Mesodermal cell (in vitro differentiated cells): Measurements from ENCODE around the gene COX6A2.

Experiments used
- H3K27ac ChIP-seq: 2 replicates; pipeline ENCODE4 v1.7.0; 2013; ENCODE audit warnings: mild to moderate bottlenecking, low read depth, low read length, moderate library complexity; ENCODE audit not compliant: severe bottlenecking
- H3K36me3 ChIP-seq: 2 replicates; pipeline ENCODE4 v1.7.1; 2013; ENCODE audit warnings: mild to moderate bottlenecking, low read length, moderate library complexity; ENCODE audit not compliant: control insufficient read depth, insufficient read depth
- H3K4me1 ChIP-seq: one replicate; pipeline ENCODE4 v1.7.1; 2013; ENCODE audit warnings: mild to moderate bottlenecking, low read length; ENCODE audit not compliant: insufficient read depth, control insufficient read depth, poor library complexity, severe bottlenecking
- H3K4me3 ChIP-seq: 2 replicates; pipeline ENCODE4 v1.7.0; 2013; ENCODE audit warnings: low read length, control low read depth, mild to moderate bottlenecking; ENCODE audit not compliant: insufficient read depth, poor library complexity, severe bottlenecking; ENCODE audit errors: extremely low read depth
- H3K9me3 ChIP-seq: 2 replicates; pipeline ENCODE4 v1.7.1; 2013; ENCODE audit warnings: mild to moderate bottlenecking, low read length, moderate library complexity; ENCODE audit not compliant: control insufficient read depth
- WGBS, 2 experiments: methylation state at CpG; one replicate each; pipeline ENCODE4 v1.1.5; 2013; ENCODE audit warnings: missing lambda C conversion rate in 2 of 2; ENCODE audit not compliant: insufficient coverage in 2 of 2; 5-methylcytosine and 5-hydroxymethylcytosine counted together

COX6A2 gene

GRCh38 chr16:31407406-31407805 is 20.8 kb downstream of the COX6A2 start:
- H3K36me3 ChIP-seq: no peaks in the 10 kb centered on the region
- no peak overlapping the region for H3K27ac ChIP-seq
- H3K9me3 ChIP-seq: no peaks in the 10 kb centered on the region
- no peak overlapping the region for H3K4me3 ChIP-seq
- 84 to 91% methylated on average over 8 of the region's 8 CpGs for WGBS, 2 experiments
- H3K4me1 ChIP-seq: no peaks in the 10 kb centered on the region

- Histone ChIP-seq H3K4me3 (no peak overlapping the region), H3K36me3 (no peaks in the 10 kb centered on the region), H3K9me3 (peaks cover 4% of the 10 kb centered on the region), H3K4me1 (no peaks in the 10 kb centered on the region), H3K27ac (no peak overlapping the region)
- 85 to 90% methylated on average over 6 of the region's 9 CpGs for WGBS, 2 experiments
These were observed 23.7 kb downstream of the COX6A2 start for GRCh38 chr16:31404353-31405064.

GRCh38 chr16:31403590-31404352 is 24.4 kb downstream of the COX6A2 start:
- no peaks in the 10 kb centered on the region for H3K36me3 ChIP-seq
- 89 to 95% methylated on average over 11 to 15 of the region's 21 CpGs for WGBS, 2 experiments
- peaks cover 4% of the 10 kb centered on the region for H3K9me3 ChIP-seq
- no peaks in the 10 kb centered on the region for H3K4me1 ChIP-seq
- no peak overlapping the region for H3K27ac ChIP-seq
- no peak overlapping the region for H3K4me3 ChIP-seq

GRCh38 chr16:31402687-31403086 is 25.5 kb downstream of the COX6A2 start:
- Histone ChIP-seq H3K4me3 (no peak overlapping the region), H3K9me3 (peaks cover 4% of the 10 kb centered on the region), H3K27ac (no peak overlapping the region), H3K4me1 (no peaks in the 10 kb centered on the region), H3K36me3 (no peaks in the 10 kb centered on the region)
- WGBS, 2 experiments: 80 to 100% methylated on average over 1 of the region's 1 CpG

DNA sequence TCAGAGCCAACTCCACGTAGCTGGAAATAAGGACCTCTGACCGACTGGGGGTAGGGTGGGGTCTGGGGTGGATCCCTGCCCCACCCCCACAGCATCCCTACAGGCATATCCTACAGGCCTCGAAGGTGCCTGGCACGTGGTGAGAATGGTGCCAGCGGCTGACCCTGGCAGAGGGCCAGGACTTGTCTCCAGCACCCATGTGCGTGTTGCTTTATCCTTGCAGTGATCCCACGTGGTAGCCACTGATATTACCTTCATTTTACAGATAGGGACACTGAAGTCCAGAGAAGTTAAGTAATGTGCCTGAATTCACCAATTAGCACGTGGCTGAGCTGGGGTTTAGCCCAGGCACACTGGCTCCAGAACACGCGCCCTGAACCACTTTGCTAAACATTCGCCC is 26.7 kb downstream of the COX6A2 start:
- H3K36me3 ChIP-seq: no peaks in the 10 kb centered on the region
- 91 to 94% methylated on average over 5 to 8 of the region's 11 CpGs for WGBS, 2 experiments
- H3K9me3 ChIP-seq: peaks cover 4% of the 10 kb centered on the region

GRCh38 chr16:31400191-31400590 is 28.0 kb downstream of the COX6A2 start:
- peaks cover 4% of the 10 kb centered on the region for H3K9me3 ChIP-seq
- H3K27ac ChIP-seq: no peak overlapping the region
- H3K36me3 ChIP-seq: no peaks in the 10 kb centered on the region
- no peaks in the 10 kb centered on the region for H3K4me1 ChIP-seq
- 79 to 91% methylated on average over 2 of the region's 2 CpGs for WGBS, 2 experiments
- no peak overlapping the region for H3K4me3 ChIP-seq

More for the DNA sequence above, 26.7 kb downstream of the COX6A2 start:
- Histone ChIP-seq H3K4me1 (no peaks in the 10 kb centered on the region), H3K27ac (no peak overlapping the region), H3K4me3 (no peak overlapping the region)

- no peaks in the 10 kb centered on the region for H3K4me1 ChIP-seq
- no peaks in the 10 kb centered on the region for H3K36me3 ChIP-seq
- WGBS, 2 experiments: 87 to 97% methylated on average over 5 to 8 of the region's 9 CpGs
- no peak overlapping the region for H3K27ac ChIP-seq
- H3K9me3 ChIP-seq: peaks cover 4% of the 10 kb centered on the region
- no peak overlapping the region for H3K4me3 ChIP-seq
These were observed 30.5 kb downstream of the COX6A2 start for GRCh38 chr16:31397701-31398100.

GRCh38 chr16:31397096-31397660 is 31.0 kb downstream of the COX6A2 start:
- WGBS, 2 experiments: 89 to 92% methylated on average over 10 to 13 of the region's 18 CpGs
- Histone ChIP-seq H3K4me1 (no peaks in the 10 kb centered on the region), H3K36me3 (no peaks in the 10 kb centered on the region), H3K27ac (no peak overlapping the region), H3K9me3 (peaks cover 4% of the 10 kb centered on the region), H3K4me3 (no peak overlapping the region)

GRCh38 chr16:31395647-31396046 is 32.5 kb downstream of the COX6A2 start:
- Histone ChIP-seq H3K4me3 (no peak overlapping the region), H3K4me1 (no peaks in the 10 kb centered on the region), H3K27ac (no peak overlapping the region), H3K9me3 (peaks cover 4% of the 10 kb centered on the region), H3K36me3 (no peaks in the 10 kb centered on the region)
- WGBS, 2 experiments: 86 to 90% methylated on average over 2 of the region's 6 CpGs

GRCh38 chr16:31393056-31393455 is 35.1 kb downstream of the COX6A2 start, which contains the start of gene ITGAD:
ITGAD (plus strand) TSS chr16:31393335; CDS start chr16:31393361, 26 bp downstream.
- 60 to 63% methylated on average over 1 to 2 of the region's 5 CpGs for WGBS, 2 experiments
- no peaks in the 10 kb centered on the region for H3K4me1 ChIP-seq

More at GRCh38 chr16:31393056-31393455, 35.1 kb downstream of the COX6A2 start, which contains the start of gene ITGAD:
- H3K9me3 ChIP-seq: no peaks in the 10 kb centered on the region
- no peak within 1 kb of the TSS for H3K4me3 ChIP-seq
- no peak within 1 kb of the TSS for H3K27ac ChIP-seq
- H3K36me3 ChIP-seq: no peaks in the 10 kb centered on the region
